ENCODE data around the gene ERCC1.

DNA sequence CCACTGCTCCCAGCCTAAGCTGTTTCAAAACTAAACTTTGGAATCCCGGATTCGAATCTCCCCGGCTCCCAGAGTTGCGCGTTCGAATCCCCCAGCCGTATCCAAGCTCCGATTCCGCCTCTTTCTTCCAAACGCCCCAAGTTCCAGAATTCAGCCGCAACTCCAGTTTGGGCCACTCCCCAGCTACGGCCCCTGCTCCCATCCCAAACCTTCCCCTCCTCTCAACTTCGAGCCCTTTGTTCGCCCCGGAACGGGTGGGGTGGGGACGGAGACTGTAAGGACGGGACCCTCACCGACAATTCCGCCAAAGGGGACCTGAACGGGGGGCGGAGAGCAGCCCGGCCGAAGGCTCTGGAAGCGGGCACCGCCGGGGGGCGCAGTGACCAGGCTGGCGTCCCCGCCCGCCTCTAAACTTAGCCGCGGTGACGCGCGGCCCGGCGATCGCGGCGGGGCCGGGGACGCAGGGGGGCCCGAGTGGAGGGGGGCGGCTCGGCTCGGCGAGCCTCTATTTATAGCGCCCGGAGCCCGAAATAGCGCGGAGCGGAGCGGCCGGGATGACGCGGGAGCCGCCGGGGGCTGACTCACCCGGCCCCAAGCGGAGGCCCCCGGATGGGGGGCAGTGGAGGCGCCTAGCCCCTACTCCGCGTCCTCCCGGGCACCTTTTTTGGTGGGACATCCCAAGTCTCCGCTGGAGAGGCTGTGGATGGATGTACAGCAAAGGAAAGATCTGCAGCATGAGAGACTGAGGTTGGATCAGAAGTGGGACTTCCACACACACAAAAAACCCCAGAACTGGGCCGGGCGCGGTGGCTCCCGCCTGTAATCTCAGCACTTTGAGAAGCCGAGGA is 4.9 kb upstream of the ERCC1 start:
- TF ChIP-seq, protein P1, sequence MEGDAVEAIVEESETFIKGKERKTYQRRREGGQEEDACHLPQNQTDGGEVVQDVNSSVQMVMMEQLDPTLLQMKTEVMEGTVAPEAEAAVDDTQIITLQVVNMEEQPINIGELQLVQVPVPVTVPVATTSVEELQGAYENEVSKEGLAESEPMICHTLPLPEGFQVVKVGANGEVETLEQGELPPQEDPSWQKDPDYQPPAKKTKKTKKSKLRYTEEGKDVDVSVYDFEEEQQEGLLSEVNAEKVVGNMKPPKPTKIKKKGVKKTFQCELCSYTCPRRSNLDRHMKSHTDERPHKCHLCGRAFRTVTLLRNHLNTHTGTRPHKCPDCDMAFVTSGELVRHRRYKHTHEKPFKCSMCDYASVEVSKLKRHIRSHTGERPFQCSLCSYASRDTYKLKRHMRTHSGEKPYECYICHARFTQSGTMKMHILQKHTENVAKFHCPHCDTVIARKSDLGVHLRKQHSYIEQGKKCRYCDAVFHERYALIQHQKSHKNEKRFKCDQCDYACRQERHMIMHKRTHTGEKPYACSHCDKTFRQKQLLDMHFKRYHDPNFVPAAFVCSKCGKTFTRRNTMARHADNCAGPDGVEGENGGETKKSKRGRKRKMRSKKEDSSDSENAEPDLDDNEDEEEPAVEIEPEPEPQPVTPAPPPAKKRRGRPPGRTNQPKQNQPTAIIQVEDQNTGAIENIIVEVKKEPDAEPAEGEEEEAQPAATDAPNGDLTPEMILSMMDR (IDR thresholded peaks at IDR 0.05) = peak in 2 of 7 experiments; percentile 7 to 36
- TF ChIP-seq POLR2A (IDR thresholded peaks at IDR 0.05) (no peak), EP300 (IDR thresholded peaks at IDR 0.05) (no peak)

Measured in stomach (tissue), 4 donors.